Activated B cell treated with CpG ODN at 0.5 μM for 24 hours (primary cell): ENCODE data around the gene SATB1. TPM values are rescaled to one million over a fixed set of nuclear protein-coding genes. Genes with fewer than 3 reads are reported as not detected.

ENCODE experiments used
- ATAC-seq: fragments of 200-7000 bp; cut with Tn5 transposase; one replicate; pipeline ENCODE4 v1.10.0; 2021; ENCODE audit warnings: low read depth, mild to moderate bottlenecking, moderate library complexity
- CTCF ChIA-PET: fragments of 350-600 bp; sonication (Branson Sonifier 250); formaldehyde crosslinking; loops from one replicate; lab custom pipeline; 2021; ENCODE audit warnings: antibody characterized with exemption; lab: Charles Lee
- POLR2A ChIA-PET: fragments of 350-600 bp; sonication (Branson Sonifier 250); formaldehyde crosslinking; loops from one replicate; lab custom pipeline; 2021; ENCODE audit warnings: antibody characterized with exemption; lab: Charles Lee
- DNase-seq: peaks from one replicate; pipeline ENCODE4 v3.0.0; 2022
- H3K27ac Mint-ChIP-seq: one replicate; pipeline ENCODE4 v1.8.0; 2020; ENCODE audit warnings: mixed read lengths
- H3K27me3 Mint-ChIP-seq: one replicate; pipeline ENCODE4 v1.8.0; 2021; ENCODE audit warnings: mixed read lengths
- H3K36me3 Mint-ChIP-seq: one replicate; pipeline ENCODE4 v1.8.0; 2021; ENCODE audit warnings: low read depth, mixed read lengths
- H3K4me1 Mint-ChIP-seq: one replicate; pipeline ENCODE4 v1.8.0; 2021; ENCODE audit warnings: mixed read lengths
- H3K4me3 Mint-ChIP-seq: one replicate; pipeline ENCODE4 v1.8.0; 2020; ENCODE audit warnings: mild to moderate bottlenecking, mixed read lengths
- H3K9me3 Mint-ChIP-seq: one replicate; pipeline ENCODE4 v1.8.0; 2020; ENCODE audit warnings: mixed read lengths
- intact Hi-C: fragments of 100-400 bp; cut with micrococcal nuclease; formaldehyde crosslinking; loops from one replicate; pipeline ENCODE4 v1.15.1; 2024
- total RNA-seq: library from RNA; stranded (reverse); gene quantifications from 2 replicates; pipeline ENCODE4 v1.2.3, GENCODE V29; 2022
- TF ChIP-seq, protein P1 (sequence below): fragments of 200-600 bp; IDR thresholded peaks from one replicate; pipeline ENCODE4 v1.8.0; 2022; ENCODE audit warnings: antibody characterized with exemption, mild to moderate bottlenecking

SATB1 gene
- total RNA-seq, 1 donor from 2014 or later, result 30.8 TPM

DNA sequence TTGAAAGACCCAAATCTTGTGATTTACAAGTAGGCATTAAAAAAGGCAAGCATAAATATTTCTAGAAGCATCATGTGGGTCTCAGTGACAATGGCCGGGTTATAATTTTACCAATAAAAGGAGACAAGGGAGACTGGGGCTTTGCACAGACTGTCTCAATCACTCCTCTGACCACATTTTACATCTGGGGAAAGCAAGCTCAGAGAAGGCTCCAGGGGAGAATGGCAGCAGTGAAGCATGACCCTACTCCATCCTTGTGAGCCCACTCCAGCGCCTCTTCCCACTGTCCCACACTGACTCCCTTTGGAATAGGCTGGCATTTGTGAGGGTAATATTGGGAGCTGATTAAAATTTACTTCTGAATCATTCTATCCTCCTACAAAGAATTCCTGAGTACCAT, 61.8 kb downstream of the SATB1 start:
- H3K27me3 Mint-ChIP-seq, result no peaks in the 10 kb centered on the region
- no peaks in the 10 kb centered on the region for H3K9me3 Mint-ChIP-seq
- H3K4me1 Mint-ChIP-seq, result no peaks in the 10 kb centered on the region
- H3K36me3 Mint-ChIP-seq, result peaks cover 41% of the 10 kb centered on the region
- ChIA-PET POLR2A (no interaction called here), CTCF (no interaction called here)
- TF ChIP-seq, protein P1, sequence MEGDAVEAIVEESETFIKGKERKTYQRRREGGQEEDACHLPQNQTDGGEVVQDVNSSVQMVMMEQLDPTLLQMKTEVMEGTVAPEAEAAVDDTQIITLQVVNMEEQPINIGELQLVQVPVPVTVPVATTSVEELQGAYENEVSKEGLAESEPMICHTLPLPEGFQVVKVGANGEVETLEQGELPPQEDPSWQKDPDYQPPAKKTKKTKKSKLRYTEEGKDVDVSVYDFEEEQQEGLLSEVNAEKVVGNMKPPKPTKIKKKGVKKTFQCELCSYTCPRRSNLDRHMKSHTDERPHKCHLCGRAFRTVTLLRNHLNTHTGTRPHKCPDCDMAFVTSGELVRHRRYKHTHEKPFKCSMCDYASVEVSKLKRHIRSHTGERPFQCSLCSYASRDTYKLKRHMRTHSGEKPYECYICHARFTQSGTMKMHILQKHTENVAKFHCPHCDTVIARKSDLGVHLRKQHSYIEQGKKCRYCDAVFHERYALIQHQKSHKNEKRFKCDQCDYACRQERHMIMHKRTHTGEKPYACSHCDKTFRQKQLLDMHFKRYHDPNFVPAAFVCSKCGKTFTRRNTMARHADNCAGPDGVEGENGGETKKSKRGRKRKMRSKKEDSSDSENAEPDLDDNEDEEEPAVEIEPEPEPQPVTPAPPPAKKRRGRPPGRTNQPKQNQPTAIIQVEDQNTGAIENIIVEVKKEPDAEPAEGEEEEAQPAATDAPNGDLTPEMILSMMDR, result no peak
- intact Hi-C loops, result no loop called here
- no peak for ATAC-seq
- DNase-seq, result no peak
- no peak overlapping the region for H3K27ac Mint-ChIP-seq
- H3K4me3 Mint-ChIP-seq, result no peak overlapping the region

- CTCF ChIA-PET, result no interaction called here
- ATAC-seq (no peak), DNase-seq (no peak)
- peaks cover 25% of the 10 kb centered on the region for H3K36me3 Mint-ChIP-seq
- H3K4me1 Mint-ChIP-seq, result no peaks in the 10 kb centered on the region
- no peak overlapping the region for H3K4me3 Mint-ChIP-seq
- POLR2A ChIA-PET, result no interaction called here
- no peak overlapping the region for H3K27ac Mint-ChIP-seq
- H3K9me3 Mint-ChIP-seq, result no peaks in the 10 kb centered on the region
- intact Hi-C loops, result no loop called here
- TF ChIP-seq, protein P1, result no peak
- no peaks in the 10 kb centered on the region for H3K27me3 Mint-ChIP-seq
These were observed 67.4 kb downstream of the SATB1 start for GRCh38 chr3:18357747-18358146.

DNA sequence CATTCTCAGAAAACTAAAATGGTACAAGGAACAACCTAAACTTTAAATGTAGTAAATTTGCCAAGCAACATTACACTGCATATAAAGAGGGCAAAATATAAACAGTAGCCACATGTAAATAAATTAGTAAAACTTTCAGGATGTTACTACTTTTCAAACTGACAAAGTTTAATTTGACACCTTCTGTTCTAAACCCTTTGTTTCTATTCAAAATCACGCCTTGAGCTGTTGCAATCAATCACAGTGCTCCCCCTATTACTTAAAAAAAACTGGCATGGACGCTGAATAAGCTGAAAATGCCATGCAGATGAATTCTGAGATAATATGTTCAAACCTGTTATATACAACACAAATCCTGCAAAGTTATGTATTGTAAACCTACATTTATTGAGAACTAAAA, 69.3 kb downstream of the SATB1 start:
- no peaks in the 10 kb centered on the region for H3K4me1 Mint-ChIP-seq
- H3K9me3 Mint-ChIP-seq, result no peaks in the 10 kb centered on the region
- intact Hi-C loops, result no loop called here
- H3K36me3 Mint-ChIP-seq, result peaks cover 30% of the 10 kb centered on the region
- H3K27me3 Mint-ChIP-seq, result no peaks in the 10 kb centered on the region
- TF ChIP-seq, protein P1, result no peak
- POLR2A ChIA-PET, result no interaction called here
- ATAC-seq (no peak), DNase-seq (no peak)
- no peak overlapping the region for H3K4me3 Mint-ChIP-seq
- no peak overlapping the region for H3K27ac Mint-ChIP-seq
- CTCF ChIA-PET, result no interaction called here

- CTCF ChIA-PET, result no interaction called here
- Mint-ChIP-seq H3K36me3 (peaks cover 28% of the 10 kb centered on the region), H3K9me3 (no peaks in the 10 kb centered on the region), H3K27ac (no peak overlapping the region), H3K4me1 (no peaks in the 10 kb centered on the region), H3K27me3 (no peaks in the 10 kb centered on the region), H3K4me3 (no peak overlapping the region)
- intact Hi-C loops, result no loop called here
- POLR2A ChIA-PET, result no interaction called here
- ATAC-seq (no peak), DNase-seq (no peak)
- TF ChIP-seq, protein P1, result no peak
These were observed 70.4 kb downstream of the SATB1 start for GRCh38 chr3:18354701-18355100.

DNA sequence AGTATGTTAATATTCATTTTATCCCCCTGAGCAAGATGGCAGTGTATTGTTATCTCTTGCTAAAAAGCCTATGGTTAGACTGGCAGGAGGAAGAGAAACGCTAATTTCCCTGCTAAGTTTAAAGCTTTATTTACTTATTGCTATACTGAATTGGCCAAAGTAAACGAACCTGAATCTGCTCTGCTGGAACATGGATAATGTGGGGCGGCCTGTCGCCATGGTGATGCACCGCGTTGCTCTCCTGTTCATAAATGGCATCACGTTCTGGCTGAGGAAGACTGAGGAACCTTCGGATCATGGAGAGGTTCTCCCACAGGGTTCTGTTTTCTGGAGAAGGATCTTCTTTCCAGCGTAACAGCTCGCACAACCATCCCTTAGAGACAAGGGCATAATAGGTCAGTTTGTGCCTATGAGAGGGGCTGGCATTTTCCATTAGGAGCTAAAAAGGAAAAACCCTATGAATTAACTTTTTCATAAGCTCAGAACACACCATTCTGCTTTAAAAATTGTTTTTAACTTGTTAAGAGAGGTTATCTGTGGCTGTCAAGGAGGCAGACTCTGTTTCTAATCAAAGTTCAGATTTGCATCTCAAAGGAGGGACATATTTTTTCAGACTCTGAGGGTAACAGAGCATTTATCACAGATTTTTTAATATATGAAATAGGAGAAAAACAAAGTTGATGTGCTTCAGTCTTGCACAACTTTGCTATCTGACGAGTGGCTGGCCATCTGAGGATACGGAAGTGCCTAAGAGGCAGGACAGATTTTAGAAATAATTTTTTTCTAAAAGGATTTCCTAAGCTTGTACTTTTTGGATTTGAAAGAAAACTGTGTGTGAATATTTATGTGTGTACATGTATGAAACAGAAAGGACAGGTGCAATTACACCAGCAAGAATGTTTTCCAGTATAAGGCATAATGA, 73.1 kb downstream of the SATB1 start:
- ATAC-seq (no peak), DNase-seq (no peak)
- Mint-ChIP-seq H3K27me3 (no peaks in the 10 kb centered on the region), H3K4me1 (no peaks in the 10 kb centered on the region), H3K36me3 (peaks cover 36% of the 10 kb centered on the region), H3K9me3 (no peaks in the 10 kb centered on the region), H3K4me3 (no peak overlapping the region), H3K27ac (no peak overlapping the region)
- ChIA-PET POLR2A (no interaction called here), CTCF (no interaction called here)
- intact Hi-C loops, result no loop called here
- TF ChIP-seq, protein P1, result no peak
